H9 (cell line): ENCODE data around the gene FBXL12. TPM values are rescaled to one million over a fixed set of nuclear protein-coding genes. Genes with fewer than 3 reads are reported as not detected.

Experiments
- DNase-seq: peaks from one replicate; pipeline ENCODE4 v3.0.0-alpha.2; 2017
- H2AFZ ChIP-seq: one replicate; pipeline ENCODE4 v1.6.1; 2013; ENCODE audit warnings: mild to moderate bottlenecking, low read length, control low read depth, moderate library complexity
- H2AK5ac ChIP-seq: 2 replicates; pipeline ENCODE4 v1.6.1; 2013; ENCODE audit warnings: low read length, control low read depth, mixed read lengths; ENCODE audit not compliant: insufficient read length
- H2BK120ac ChIP-seq: one replicate; pipeline ENCODE4 v1.6.1; 2013; ENCODE audit warnings: low read depth, mild to moderate bottlenecking, low read length, control low read depth, inconsistent platforms; ENCODE audit not compliant: poor library complexity, severe bottlenecking
- H2BK12ac ChIP-seq: 2 replicates; pipeline ENCODE4 v1.6.1; 2013; ENCODE audit warnings: low read length, control low read depth, mixed read lengths, low read depth; ENCODE audit not compliant: insufficient read length
- H2BK15ac ChIP-seq: 2 replicates; pipeline ENCODE4 v1.6.1; 2013; ENCODE audit warnings: low read depth, low read length, control low read depth
- H2BK20ac ChIP-seq: one replicate; pipeline ENCODE4 v1.6.1; 2013; ENCODE audit warnings: low read depth, mild to moderate bottlenecking, low read length, control low read depth, inconsistent platforms; ENCODE audit not compliant: poor library complexity, severe bottlenecking
- H2BK5ac ChIP-seq: 2 replicates; pipeline ENCODE4 v1.6.1; 2013; ENCODE audit warnings: low read length, control low read depth, mixed read lengths; ENCODE audit not compliant: insufficient read length
- H3K14ac ChIP-seq: 2 replicates; pipeline ENCODE4 v1.6.1; 2013; ENCODE audit warnings: low read length, control low read depth; ENCODE audit not compliant: insufficient read depth
- H3K18ac ChIP-seq: 2 replicates; pipeline ENCODE4 v1.6.1; 2013; ENCODE audit warnings: low read depth, mild to moderate bottlenecking, mixed read lengths, low read length, control low read depth; ENCODE audit not compliant: insufficient read length
- H3K23ac ChIP-seq: 2 replicates; pipeline ENCODE4 v1.6.1; 2013; ENCODE audit warnings: low read length, control low read depth, mixed read lengths, low read depth; ENCODE audit not compliant: insufficient read length
- H3K23me2 ChIP-seq: 2 replicates; pipeline ENCODE4 v1.6.1; 2013; ENCODE audit warnings: low read depth, mild to moderate bottlenecking, mixed read lengths, low read length, control low read depth; ENCODE audit not compliant: insufficient read length, poor library complexity, severe bottlenecking
- H3K27ac ChIP-seq: 2 replicates; pipeline ENCODE4 v1.5.1; 2013; ENCODE audit warnings: low read length, control low read depth, mixed read lengths, low read depth; ENCODE audit not compliant: insufficient read length
- H3K27me3 ChIP-seq: 2 replicates; pipeline ENCODE4 v1.6.1; 2013; ENCODE audit warnings: low read length, control low read depth, inconsistent platforms; ENCODE audit not compliant: insufficient read depth
- H3K4ac ChIP-seq: 2 replicates; pipeline ENCODE4 v1.6.1; 2013; ENCODE audit warnings: low read depth, mild to moderate bottlenecking, control low read depth, inconsistent platforms, low read length, moderate library complexity
- H3K4me1 ChIP-seq: 2 replicates; pipeline ENCODE4 v1.6.1; 2013; ENCODE audit warnings: low read length, control low read depth, inconsistent platforms; ENCODE audit not compliant: insufficient read depth
- H3K4me2 ChIP-seq: 2 replicates; pipeline ENCODE4 v1.6.1; 2013; ENCODE audit warnings: low read length, control low read depth, mixed read lengths; ENCODE audit not compliant: insufficient read length, insufficient read depth
- H3K56ac ChIP-seq: 2 replicates; pipeline ENCODE4 v1.6.1; 2013; ENCODE audit warnings: low read depth, mild to moderate bottlenecking, mixed read lengths, low read length, control low read depth; ENCODE audit not compliant: insufficient read length
- H3K79me1 ChIP-seq: 2 replicates; pipeline ENCODE4 v1.6.1; 2013; ENCODE audit warnings: low read depth, mild to moderate bottlenecking, moderate library complexity, low read length, control low read depth, inconsistent platforms; ENCODE audit not compliant: insufficient read depth, poor library complexity, severe bottlenecking
- H3K79me2 ChIP-seq: 2 replicates; pipeline ENCODE4 v1.6.1; 2013; ENCODE audit warnings: low read length, control low read depth, inconsistent platforms; ENCODE audit not compliant: insufficient read depth
- H3K9ac ChIP-seq: 2 replicates; pipeline ENCODE4 v1.6.1; 2013; ENCODE audit warnings: low read length, control low read depth, mixed read lengths; ENCODE audit not compliant: insufficient read length; ENCODE audit errors: extremely low read depth
- H3K9me3 ChIP-seq: one replicate; pipeline ENCODE4 v1.6.1; 2013; ENCODE audit warnings: low read depth, low read length, inconsistent platforms; ENCODE audit not compliant: control insufficient read depth
- H3T11ph ChIP-seq: one replicate; pipeline ENCODE4 v1.6.1; 2013; ENCODE audit warnings: mild to moderate bottlenecking, low read length, control low read depth, inconsistent platforms
- H4K20me1 ChIP-seq: one replicate; pipeline ENCODE4 v1.6.1; 2013; ENCODE audit not compliant: control insufficient read depth, insufficient read length, insufficient read depth
- H4K5ac ChIP-seq: 2 replicates; pipeline ENCODE4 v1.6.1; 2013; ENCODE audit warnings: low read depth, mild to moderate bottlenecking, mixed read lengths, low read length, control low read depth; ENCODE audit not compliant: insufficient read length
- H4K8ac ChIP-seq: replicated peaks from 2 replicates; pipeline ENCODE4 v1.6.1; 2013; ENCODE audit warnings: low read length, control low read depth, mixed read lengths, low read depth; ENCODE audit not compliant: insufficient read length
- H4K91ac ChIP-seq: 2 replicates; pipeline ENCODE4 v1.6.1; 2013; ENCODE audit warnings: low read depth, mild to moderate bottlenecking, moderate library complexity, mixed read lengths, low read length, control low read depth; ENCODE audit not compliant: insufficient read length
- H3K27ac Mint-ChIP-seq, 3 experiments: 2 replicates in 2 of 3; 3 replicates in 1 of 3; pipeline ENCODE4 v1.8.0; 2020 to 2021; ENCODE audit warnings: mixed read lengths in 3 of 3, mild to moderate bottlenecking in 1 of 3, moderate library complexity in 1 of 3
- H3K27me3 Mint-ChIP-seq: 2 replicates; pipeline ENCODE4 v1.8.0; 2021; ENCODE audit warnings: low read depth, mild to moderate bottlenecking, moderate library complexity, mixed read lengths
- H3K36me3 Mint-ChIP-seq, 3 experiments: 2 replicates in 2 of 3; 3 replicates in 1 of 3; pipeline ENCODE4 v1.8.0; 2020 to 2021; ENCODE audit warnings: low read depth in 3 of 3, mixed read lengths in 3 of 3; ENCODE audit not compliant: insufficient read depth in 1 of 3
- H3K4me1 Mint-ChIP-seq, 2 experiments: 2 replicates each; pipeline ENCODE4 v1.8.0; 2020; ENCODE audit warnings: mixed read lengths in 2 of 2
- H3K4me3 Mint-ChIP-seq, 2 experiments: 2 replicates in 1 of 2; 3 replicates in 1 of 2; pipeline ENCODE4 v1.8.0; 2020 to 2021; ENCODE audit warnings: mild to moderate bottlenecking in 2 of 2, mixed read lengths in 2 of 2, moderate library complexity in 1 of 2
- H3K9me3 Mint-ChIP-seq, 2 experiments: 2 replicates in 1 of 2; 3 replicates in 1 of 2; pipeline ENCODE4 v1.8.0; 2020; ENCODE audit warnings: mild to moderate bottlenecking in 2 of 2, mixed read lengths in 2 of 2, moderate library complexity in 1 of 2
- CTCF ChIP-seq: fragments of 200-600 bp; sonication (generic); conservative IDR thresholded peaks from 3 replicates; pipeline ENCODE4 v1.8.0; 2021; ENCODE audit warnings: antibody characterized with exemption, mild to moderate bottlenecking
- WGBS: extraction: QIAGEN DNeasy Blood & Tissue Kit; methylation state at CpG from one replicate; pipeline ENCODE4 v1.1.7; 2013; ENCODE audit warnings: missing lambda C conversion rate, low lambda C conversion rate, mixed read lengths; ENCODE audit not compliant: insufficient read length; ENCODE audit errors: extremely low coverage; 5-methylcytosine and 5-hydroxymethylcytosine counted together
- total RNA-seq: library from RNA; stranded (reverse); gene quantifications from 2 replicates; pipeline ENCODE4 v1.2.1, GENCODE V29; 2021

The FBXL12 gene
- total RNA-seq, 1 experiment from 2014 or later: 31.8 TPM

- Histone ChIP-seq H3K56ac (no peak overlapping the region), H3K14ac (no peak overlapping the region; the same call in 1 of the 2 replicates)
- H3K36me3 Mint-ChIP-seq: peaks cover 5 to 28% (median 28%) of the 10 kb centered on the region in 3 experiments; a peak in 5 of 7 replicates
Measured at GRCh38 chr19:9848762-9849161, 29.9 kb upstream of the FBXL12 start.

More at GRCh38 chr19:9848762-9849161, 29.9 kb upstream of the FBXL12 start:
- Histone ChIP-seq H4K91ac (no peak overlapping the region), H2BK5ac (no peak overlapping the region), H3K18ac (no peak overlapping the region), H2AK5ac (no peak overlapping the region), H3K79me2 (no peaks in the 10 kb centered on the region), H2AFZ (no peak overlapping the region), H3K4ac (no peak overlapping the region), H4K5ac (no peak overlapping the region), H3K23me2 (no peaks in the 10 kb centered on the region), H3K23ac (no peak overlapping the region), H2BK20ac (no peak overlapping the region), H3K9ac (no peak overlapping the region), H4K20me1 (peaks cover 2% of the 10 kb centered on the region), H3K4me2 (no peak overlapping the region), H2BK12ac (no peak overlapping the region), H3K4me1 (no peaks in the 10 kb centered on the region; the same call in 1 of the 2 replicates), H2BK120ac (no peak overlapping the region), H3K79me1 (no peaks in the 10 kb centered on the region), H3T11ph (no peak overlapping the region), H2BK15ac (no peak overlapping the region), H3K9me3 (no peaks in the 10 kb centered on the region), H3K27ac (no peak overlapping the region), H3K27me3 (no peaks in the 10 kb centered on the region), H4K8ac (no peak overlapping the region)
- Mint-ChIP-seq H3K9me3 (no peaks in the 10 kb centered on the region), H3K27ac (no peak overlapping the region), H3K4me1 (peaks cover 8 to 36% of the 10 kb centered on the region in 2 experiments), H3K27me3 (no peaks in the 10 kb centered on the region), H3K4me3 (no peak overlapping the region)
- TF ChIP-seq CTCF: no peak
- no peak for DNase-seq
- no CpG with 5 or more reads among the region's 23 CpGs for WGBS
